NCI-H524 treated with DMSO at 0.1 percent for 48 hours (cell line): Measurements from ENCODE around the gene PRDM15.

Experiments
- DNase-seq: peaks from one replicate; lab custom pipeline; 2025; lab: John Stamatoyannopoulos, UW

PRDM15 gene

GRCh38 chr21:41777951-41778815 is 101.0 kb downstream of the PRDM15 start:
- DNase-seq, result no peak

GRCh38 chr21:41776778-41777177 is 102.4 kb downstream of the PRDM15 start:
- no peak for DNase-seq

- DNase-seq, result no peak
Measured at GRCh38 chr21:41775149-41775472, 104.0 kb downstream of the PRDM15 start.

GRCh38 chr21:41774467-41775148 is 104.5 kb downstream of the PRDM15 start:
- no peak for DNase-seq

- no peak for DNase-seq
Measured at GRCh38 chr21:41772351-41773080, 106.6 kb downstream of the PRDM15 start.

GRCh38 chr21:41771625-41771945 is 107.6 kb downstream of the PRDM15 start:
- DNase-seq, result no peak

- no peak for DNase-seq
Measured at GRCh38 chr21:41770901-41771624, 108.1 kb downstream of the PRDM15 start.

- DNase-seq, result no peak
Measured at GRCh38 chr21:41769933-41770332, 109.2 kb downstream of the PRDM15 start.

- no peak for DNase-seq
Measured at GRCh38 chr21:41769521-41769920, 109.6 kb downstream of the PRDM15 start.

- DNase-seq, result no peak
Measured at GRCh38 chr21:41769111-41769510, 110.0 kb downstream of the PRDM15 start.

GRCh38 chr21:41768437-41769042 is 110.6 kb downstream of the PRDM15 start:
- DNase-seq, result no peak

- no peak for DNase-seq
Measured at GRCh38 chr21:41767606-41768436, 111.3 kb downstream of the PRDM15 start.

- DNase-seq, result no peak
Measured at GRCh38 chr21:41766883-41767605, 112.1 kb downstream of the PRDM15 start, which contains the start of gene RIPK4. Gene RIPK4, minus strand, starts transcription at chr21:41767052. Its CDS starts 11 bp downstream, at chr21:41767041.

- no peak for DNase-seq
Measured at GRCh38 chr21:41765973-41766882, 112.9 kb downstream of the PRDM15 start.

- no peak for DNase-seq
Measured at GRCh38 chr21:41765420-41765821, 113.7 kb downstream of the PRDM15 start.

GRCh38 chr21:41764558-41765419 is 114.4 kb downstream of the PRDM15 start:
- no peak for DNase-seq

GRCh38 chr21:41763996-41764395 is 115.1 kb downstream of the PRDM15 start:
- no peak for DNase-seq

GRCh38 chr21:41763398-41763931 is 115.7 kb downstream of the PRDM15 start:
- no peak for DNase-seq
